ENCODE data around the gene SLC25A44. TPM values are rescaled to one million over a fixed set of nuclear protein-coding genes. Genes with fewer than 3 reads are reported as not detected.

SLC25A44 gene
- total and polyA plus RNA-seq, 8 donors, result 4.9 to 9.9 (median 7.1) TPM

GRCh38 chr1:156241311-156241811 is 47.5 kb downstream of the SLC25A44 start:
- TF ChIP-seq POLR2A (IDR thresholded peaks at IDR 0.05), result no peak
- TF ChIP-seq EP300 (IDR thresholded peaks at IDR 0.05), result no peak
- no peak for TF ChIP-seq CTCF (IDR thresholded peaks at IDR 0.05)
- no peak for TF ChIP-seq POLR2AphosphoS5 (IDR thresholded peaks at IDR 0.05)
- Histone ChIP-seq H3K9me3 (no peaks in the 10 kb centered on the region), H3K27me3 (peaks cover 0 to 26% (median 9%) of the 10 kb centered on the region in 3 donors), H3K4me3 (no peak overlapping the region), H3K36me3 (peaks cover 30 to 68% (median 58%) of the 10 kb centered on the region in 4 donors), H3K4me1 (peaks cover 12 to 18% (median 16%) of the 10 kb centered on the region in 4 donors), H3K27ac (no peak overlapping the region)
- intact Hi-C loops (cut with DNase I; ENCODE audit: low total_unique reads), result no loop called here
- WGBS, 5 donors, result 57 to 75% (median 65%) methylated on average over 13 to 15 of the region's 15 CpGs
- DNase-seq, result no peak

- H3K27me3 ChIP-seq, result peaks cover 0 to 31% (median 9%) of the 10 kb centered on the region in 3 donors
- intact Hi-C loops (cut with DNase I; ENCODE audit: low total_unique reads), result no loop called here
- peaks cover 15 to 24% (median 22%) of the 10 kb centered on the region in 4 donors for H3K4me1 ChIP-seq
- H3K27ac ChIP-seq, result no peak within 1 kb of the TSS
- H3K36me3 ChIP-seq, result peaks cover 24 to 62% (median 52%) of the 10 kb centered on the region in 4 donors
- H3K9me3 ChIP-seq, result no peaks in the 10 kb centered on the region
- no peak within 1 kb of the TSS for H3K4me3 ChIP-seq
- 67 to 86% (median 82%) methylated on average over 7 to 14 of the region's 14 CpGs for WGBS, 5 donors
- DNase-seq, result no peak
- TF ChIP-seq EP300 (IDR thresholded peaks at IDR 0.05) (no peak), CTCF (IDR thresholded peaks at IDR 0.05) (no peak), POLR2AphosphoS5 (IDR thresholded peaks at IDR 0.05) (no peak), POLR2A (IDR thresholded peaks at IDR 0.05) (no peak)
These were observed 48.0 kb downstream of the SLC25A44 start, which contains the start of gene BGLAP for GRCh38 chr1:156241926-156242325. Gene BGLAP (plus strand): TSS chr1:156242184. CDS start chr1:156242232, 48 bp downstream.

- peaks cover 16 to 54% (median 44%) of the 10 kb centered on the region in 4 donors for H3K36me3 ChIP-seq
- DNase-seq, result no peak
These were observed 48.8 kb downstream of the SLC25A44 start for GRCh38 chr1:156242738-156243137.

GRCh38 chr1:156244126-156244525 is 50.2 kb downstream of the SLC25A44 start:
- no peak for TF ChIP-seq POLR2A (IDR thresholded peaks at IDR 0.05)
- no peak for TF ChIP-seq EP300 (IDR thresholded peaks at IDR 0.05)
- TF ChIP-seq CTCF (IDR thresholded peaks at IDR 0.05), result no peak
- no peak for TF ChIP-seq POLR2AphosphoS5 (IDR thresholded peaks at IDR 0.05)
- H3K27ac ChIP-seq, result no peak overlapping the region
- peaks cover 24 to 37% (median 34%) of the 10 kb centered on the region in 4 donors for H3K4me1 ChIP-seq
- no peak for DNase-seq
- peaks cover 13 to 42% (median 34%) of the 10 kb centered on the region in 4 donors for H3K36me3 ChIP-seq
- no peak overlapping the region for H3K4me3 ChIP-seq
- intact Hi-C loops (cut with DNase I; ENCODE audit: low total_unique reads), result no loop called here
- no peaks in the 10 kb centered on the region for H3K9me3 ChIP-seq
- peaks cover 0 to 31% (median 9%) of the 10 kb centered on the region in 3 donors for H3K27me3 ChIP-seq
- 50 to 78% (median 63%) methylated on average over 1 to 2 of the region's 2 CpGs for WGBS, 5 donors

More at GRCh38 chr1:156242738-156243137, 48.8 kb downstream of the SLC25A44 start:
- no peaks in the 10 kb centered on the region for H3K9me3 ChIP-seq
- peaks cover 0 to 31% (median 9%) of the 10 kb centered on the region in 3 donors for H3K27me3 ChIP-seq
- WGBS, 5 donors, result 66 to 76% (median 73%) methylated on average over 8 to 10 of the region's 10 CpGs
- peaks cover 23 to 32% (median 30%) of the 10 kb centered on the region in 4 donors for H3K4me1 ChIP-seq
- no peak overlapping the region for H3K4me3 ChIP-seq
- H3K27ac ChIP-seq, result no peak overlapping the region
- intact Hi-C loops (cut with DNase I; ENCODE audit: low total_unique reads), result no loop called here
- TF ChIP-seq CTCF (IDR thresholded peaks at IDR 0.05) (no peak), POLR2A (IDR thresholded peaks at IDR 0.05) (no peak)

Measured in stomach (tissue), 9 donors.